IPS-NIHi11 (cell line): ENCODE measurements around the gene APOD.
"Not testable (repeated sequence)": the region's sequence is repeated elsewhere in the genome, so short reads cannot be mapped to it uniquely, and the experiment has no call there.

Experiments used
- DNase-seq: peaks from one replicate; pipeline ENCODE4 v3.0.0; 2012; ENCODE audit warnings: mixed read lengths, low spot score

The APOD gene

DNA sequence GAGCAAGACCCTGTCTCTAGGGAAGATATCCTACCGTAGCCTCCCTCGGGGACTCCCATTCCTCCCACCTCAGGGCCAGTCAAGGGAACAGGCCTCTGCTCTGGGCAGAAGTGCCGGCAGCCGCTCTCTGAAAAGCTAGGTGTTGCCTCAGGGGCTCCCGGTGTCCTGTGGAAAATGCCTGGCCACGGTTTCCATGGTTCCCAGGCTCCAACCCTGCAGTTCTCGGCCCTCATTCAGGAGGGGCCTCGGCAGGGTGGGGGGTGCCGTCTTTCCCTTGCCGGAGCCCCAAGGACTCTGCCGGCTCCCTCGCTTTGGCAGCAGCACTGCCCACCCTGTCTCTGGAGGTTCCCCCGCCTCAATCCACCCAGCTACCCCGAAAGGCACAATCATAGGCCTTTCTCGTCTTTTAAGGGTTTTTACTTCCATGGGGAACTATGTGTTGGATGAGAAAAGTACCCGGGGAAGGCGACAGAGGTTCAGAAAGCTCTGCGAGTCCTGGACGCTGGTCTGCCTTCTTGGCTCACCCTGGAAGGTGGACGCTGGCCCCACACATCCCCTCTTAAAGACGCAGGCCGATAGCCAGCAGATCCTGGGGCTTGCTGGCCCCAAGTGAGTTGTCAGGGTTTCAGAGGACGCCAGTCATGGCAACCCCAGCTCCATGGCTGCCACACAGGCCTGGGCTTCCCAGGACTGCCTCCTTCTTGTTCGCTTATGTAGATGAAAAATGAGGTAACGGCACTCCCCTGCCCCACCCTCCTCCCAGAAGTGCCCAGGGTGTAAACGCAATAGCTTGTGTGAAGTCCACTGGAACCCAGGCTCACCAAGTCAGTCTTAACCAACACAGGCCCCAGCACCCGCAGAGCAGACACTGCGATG is 34.3 kb upstream of the APOD start:
- peak; percentile 9 for DNase-seq

DNA sequence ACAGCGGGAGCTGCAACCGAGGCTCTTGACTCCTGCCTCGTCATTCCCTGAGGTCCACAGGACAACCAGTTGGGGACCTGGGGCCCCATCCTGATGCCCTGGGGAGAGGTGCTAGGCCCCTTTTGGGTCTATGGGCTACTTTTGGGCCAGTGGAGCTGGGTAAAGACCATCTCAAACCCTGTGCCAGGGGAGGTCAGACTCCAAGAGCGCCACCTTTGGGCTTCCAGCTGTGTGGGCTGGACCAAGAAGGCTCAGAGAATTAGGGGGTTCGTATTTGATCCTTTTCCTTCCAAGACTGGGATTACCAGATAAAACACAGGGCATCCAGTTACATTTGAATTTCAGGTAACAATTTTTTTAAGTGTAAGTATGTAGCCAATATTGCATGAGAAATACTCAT is 33.4 kb upstream of the APOD start:
- not testable (repeated sequence) for DNase-seq

DNA sequence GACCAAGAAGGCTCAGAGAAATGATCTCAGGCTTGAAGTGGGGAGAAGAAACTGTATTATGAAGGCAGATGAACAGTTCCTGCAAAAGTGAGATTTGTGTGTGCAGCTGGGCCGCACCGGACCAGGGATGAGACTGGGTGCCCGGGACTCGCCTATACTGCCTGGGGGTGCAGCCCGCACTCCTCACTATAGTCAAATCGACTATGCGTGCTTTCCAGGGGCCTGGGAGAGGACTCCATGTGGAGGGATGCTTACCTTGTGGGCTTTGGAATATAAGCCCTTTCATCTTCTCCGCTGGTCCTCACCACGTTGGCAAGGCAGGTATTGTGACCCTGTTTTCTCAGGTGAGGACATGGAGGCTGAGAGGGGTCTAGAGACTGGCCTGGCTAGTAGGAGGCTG is 32.9 kb upstream of the APOD start:
- DNase-seq = peak; percentile 10

DNA sequence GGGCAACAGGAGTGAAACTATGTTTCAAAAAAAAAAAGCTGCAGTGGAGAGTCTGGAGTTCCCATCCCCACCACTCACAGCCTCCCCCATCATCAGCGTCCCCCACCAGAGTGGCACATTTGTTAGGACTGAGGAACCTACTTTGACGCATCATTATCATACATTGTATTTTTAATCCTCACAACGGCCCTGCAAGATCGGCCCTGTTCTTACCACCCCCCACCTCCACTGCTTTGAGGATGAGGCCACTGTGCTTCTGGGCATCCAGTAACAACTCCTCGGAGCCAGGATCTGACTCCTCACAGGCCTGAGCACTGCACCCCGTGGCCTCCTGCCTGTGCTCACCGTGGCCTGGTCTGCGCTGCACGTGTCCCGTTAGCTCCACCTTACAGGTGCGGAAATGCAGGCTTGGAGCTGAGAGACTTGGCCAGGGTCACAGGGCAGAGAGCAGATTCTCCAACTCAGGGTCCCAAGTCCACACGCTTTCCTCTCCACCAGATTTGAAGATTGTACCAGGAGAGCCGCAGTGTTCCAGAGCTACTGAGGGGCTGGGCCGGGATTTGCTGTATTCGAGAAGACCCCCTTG is 32.3 kb upstream of the APOD start:
- DNase-seq = peak; percentile 4

- DNase-seq = peak; percentile 5
These were observed 31.1 kb upstream of the APOD start for GRCh38 chr3:195614672-195615504.

DNA sequence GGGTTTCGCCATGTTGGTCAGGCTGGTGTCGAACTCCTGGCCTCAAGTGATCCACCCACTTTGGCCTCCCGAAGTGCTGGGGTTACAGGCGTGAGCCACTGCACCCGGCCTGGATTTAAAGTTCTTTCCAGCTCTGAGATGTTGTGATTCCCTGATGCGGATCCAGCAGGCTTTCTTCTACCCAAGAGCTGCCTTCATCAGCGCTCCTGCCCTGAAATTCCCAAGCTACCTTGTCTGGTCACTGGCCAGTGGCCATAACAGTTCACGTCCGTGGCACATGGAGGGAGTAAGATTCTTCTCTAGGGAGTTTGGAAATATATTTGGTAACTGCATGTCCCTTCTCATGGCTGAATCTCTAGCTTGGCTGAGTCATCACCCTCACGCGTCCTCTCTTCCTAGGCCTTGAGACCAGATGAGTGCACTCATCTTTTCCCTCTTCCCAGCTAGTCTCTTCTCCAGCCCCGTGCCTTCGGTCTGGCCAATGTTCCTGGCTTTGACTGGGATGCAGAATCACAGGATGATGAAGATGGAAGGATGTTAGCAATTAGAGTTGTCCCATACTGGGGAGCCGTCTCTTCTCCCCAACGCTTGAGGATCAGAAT is 29.8 kb upstream of the APOD start:
- peak; percentile 3 for DNase-seq

DNA sequence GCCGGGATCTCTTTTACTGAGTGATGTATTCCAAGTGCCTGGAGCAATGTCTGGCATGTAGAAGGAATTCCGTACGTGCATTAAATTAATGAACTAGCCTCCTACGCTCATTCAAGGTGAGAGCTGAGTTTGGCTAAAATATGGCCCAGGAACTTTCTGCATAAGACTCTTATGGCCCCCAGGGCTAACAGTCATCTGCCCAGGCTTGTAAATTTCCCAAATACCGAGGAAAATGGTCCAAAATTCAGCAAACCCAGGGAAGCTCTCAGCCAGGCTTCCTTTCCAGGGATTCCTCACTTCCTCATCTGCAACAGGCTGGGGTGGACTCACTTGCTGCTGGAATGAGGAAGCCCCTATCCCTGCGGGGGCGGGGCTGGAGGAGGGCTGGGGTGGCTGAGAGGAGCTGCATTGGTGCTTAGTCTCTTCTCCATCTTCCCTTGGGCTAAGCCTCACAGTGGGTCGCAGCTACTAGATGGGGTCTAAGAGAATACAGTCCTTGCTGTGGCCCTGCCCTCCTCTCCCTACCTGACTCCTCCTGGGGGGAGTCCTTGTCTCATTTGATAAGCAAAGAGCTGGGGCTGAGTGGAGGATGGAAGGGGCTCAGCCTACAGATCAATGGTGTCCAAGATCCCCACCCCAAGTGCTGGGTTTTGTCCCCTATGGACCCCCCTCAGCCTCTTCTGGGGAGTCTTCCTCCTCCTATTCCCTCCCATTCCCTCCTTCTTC is 28.5 kb upstream of the APOD start:
- peak; percentile 26 for DNase-seq

- DNase-seq = no peak
These were observed 25.5 kb upstream of the APOD start for GRCh38 chr3:195609229-195609628.

DNA sequence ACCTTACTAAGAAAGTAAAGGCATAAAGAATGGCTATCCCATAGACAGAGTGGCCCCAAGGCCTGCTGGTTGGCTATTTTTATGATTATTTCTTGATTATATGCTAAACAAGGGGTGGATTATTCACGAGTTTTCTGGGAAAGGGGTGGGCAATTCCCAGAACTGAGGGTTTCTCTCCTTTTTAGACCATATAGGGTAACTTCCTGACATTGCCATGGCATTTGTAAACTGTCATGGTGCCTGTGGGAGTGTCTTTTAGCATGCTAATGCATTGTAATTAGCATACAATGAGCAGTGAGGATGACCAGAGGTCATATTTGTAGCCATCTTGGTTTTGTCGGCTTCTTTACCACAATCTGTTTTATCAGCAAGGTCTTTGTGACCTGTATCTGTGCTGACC is 18.0 kb upstream of the APOD start:
- DNase-seq = not testable (repeated sequence)

GRCh38 chr3:195601382-195601781 is 17.6 kb upstream of the APOD start:
- no peak for DNase-seq

GRCh38 chr3:195599926-195600325 is 16.2 kb upstream of the APOD start:
- DNase-seq = not testable (repeated sequence)

- DNase-seq = not testable (repeated sequence)
These were observed 15.8 kb upstream of the APOD start for GRCh38 chr3:195599516-195599915.

DNA sequence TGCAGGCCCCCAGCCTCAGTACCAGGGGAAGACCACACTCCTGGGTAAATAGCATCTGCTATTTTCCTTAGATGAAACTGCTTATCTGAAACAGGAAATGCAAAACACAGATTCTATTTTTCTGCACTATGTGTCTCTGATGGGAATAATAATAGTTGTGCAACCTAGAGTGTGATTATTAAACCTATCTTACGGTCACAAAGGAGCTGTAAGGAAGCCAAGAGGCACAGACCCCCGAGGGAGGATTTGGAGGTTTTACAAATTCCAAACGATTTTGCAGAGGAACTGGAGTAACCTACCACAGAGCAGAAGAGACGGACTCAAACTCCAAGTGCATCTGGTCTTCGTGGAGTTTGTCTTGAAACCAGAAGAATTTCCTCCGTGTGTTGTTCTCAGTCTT is 14.1 kb upstream of the APOD start:
- no peak for DNase-seq

DNA sequence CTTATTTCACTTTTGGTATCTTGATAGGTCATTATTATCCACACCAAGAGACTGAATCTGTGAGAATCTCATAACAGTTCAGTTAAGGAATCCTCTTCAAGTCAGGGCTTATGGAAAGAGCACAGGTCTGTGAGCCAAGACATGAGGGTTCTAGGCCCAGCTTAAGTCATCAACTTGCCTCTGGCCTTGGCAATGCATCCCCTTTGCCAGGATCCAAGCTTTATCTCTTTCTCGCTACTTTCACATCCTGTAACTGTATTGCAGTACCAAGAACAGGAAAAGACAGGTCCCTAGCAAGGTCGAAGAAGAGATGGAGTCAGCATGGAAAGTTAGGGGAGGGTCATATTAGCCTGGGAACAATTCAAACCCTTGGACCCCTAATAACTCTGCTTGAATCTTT is 13.5 kb upstream of the APOD start:
- DNase-seq = no peak

DNA sequence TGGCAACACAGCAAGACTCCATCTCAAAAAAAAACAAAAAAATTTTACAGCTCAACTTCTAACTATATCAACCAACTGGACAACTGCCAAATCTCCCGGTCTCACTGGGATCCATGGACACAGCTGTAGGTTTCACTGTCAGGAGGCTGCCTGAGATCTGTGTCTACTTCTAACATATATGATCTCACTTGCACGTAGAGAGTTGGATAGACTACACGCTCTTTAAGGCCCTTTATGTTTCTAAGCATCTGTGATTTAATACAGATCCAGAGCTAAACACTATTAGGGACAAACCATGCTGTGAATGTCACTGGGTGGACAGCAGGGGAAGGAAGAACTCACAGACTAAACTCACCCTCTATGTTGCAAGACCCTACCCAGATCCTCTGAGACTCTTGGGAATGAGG is 13.0 kb upstream of the APOD start:
- DNase-seq = no peak

DNA sequence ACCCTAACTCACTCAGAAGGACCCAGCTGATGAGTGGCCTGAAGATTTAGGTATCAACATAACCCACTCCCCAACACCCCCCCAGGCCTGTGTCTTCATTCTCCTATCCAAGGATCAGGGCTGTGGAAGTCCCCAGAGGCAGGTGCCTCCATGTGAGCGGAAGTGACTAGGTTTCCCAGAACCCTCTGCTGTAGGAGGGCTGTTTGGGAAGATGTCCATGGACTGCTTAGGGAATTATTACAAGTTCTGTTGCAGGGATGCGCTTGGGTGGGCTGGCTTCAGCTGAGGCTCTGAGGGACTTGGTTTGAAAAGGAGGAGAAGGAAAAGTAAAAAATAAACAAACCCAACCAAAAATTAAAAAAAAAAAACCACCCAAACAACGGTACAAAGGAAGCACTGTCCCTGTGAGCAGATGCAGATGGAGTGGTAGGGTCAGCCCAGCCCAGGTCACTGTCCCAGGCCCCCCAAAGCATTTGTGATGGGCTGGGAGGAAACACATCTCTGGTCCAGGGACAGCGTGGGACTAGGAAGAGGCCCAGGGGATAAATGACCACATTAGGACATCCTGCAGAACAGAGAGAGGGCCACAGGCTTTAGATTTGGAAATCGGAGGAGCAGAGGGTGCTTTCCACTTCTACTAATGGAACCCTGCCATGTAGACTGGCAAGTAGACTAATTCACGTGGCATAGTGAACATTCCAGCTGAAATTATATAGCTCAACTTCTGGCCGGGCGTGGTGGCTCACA is 12.2 kb upstream of the APOD start:
- no peak for DNase-seq

DNA sequence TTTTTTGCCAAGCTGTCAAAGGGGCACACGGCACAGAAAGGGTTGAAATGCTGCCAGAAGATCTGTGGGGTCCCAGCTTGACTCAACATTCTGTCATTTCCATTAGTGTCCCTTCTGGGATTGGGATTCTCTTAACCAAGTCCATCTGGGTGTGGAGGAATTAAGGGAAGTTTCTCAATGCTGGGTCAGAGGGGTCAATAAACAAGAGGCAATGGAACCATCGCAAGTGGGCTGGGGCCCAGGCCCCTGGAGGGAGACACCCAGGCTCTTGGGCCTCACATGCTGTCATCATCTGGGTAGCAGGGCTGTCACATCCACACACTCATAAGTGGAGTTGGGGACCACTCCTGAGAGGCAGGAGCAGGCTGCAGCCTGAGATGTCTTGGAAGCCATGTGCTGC is 8.1 kb upstream of the APOD start:
- no peak for DNase-seq

DNA sequence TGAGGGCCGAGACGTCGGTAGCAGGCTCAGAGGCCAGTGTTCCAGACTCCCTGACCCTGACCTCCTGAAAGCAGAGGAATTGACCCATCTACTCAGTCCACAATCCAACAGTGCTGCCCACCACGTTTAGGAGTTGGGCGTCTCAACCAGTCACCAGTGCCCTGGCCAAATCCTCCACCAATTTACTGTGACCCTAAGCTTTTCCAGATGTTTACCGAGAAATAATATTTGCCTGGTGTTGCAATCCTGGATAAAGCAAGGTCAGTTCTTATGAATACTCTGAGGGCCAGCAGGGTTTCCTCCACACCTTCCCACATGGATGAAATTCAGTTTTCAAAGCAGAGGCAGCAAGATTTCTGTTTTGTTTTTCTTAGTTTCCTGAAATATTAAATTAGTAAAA is 7.5 kb upstream of the APOD start:
- no peak for DNase-seq

DNA sequence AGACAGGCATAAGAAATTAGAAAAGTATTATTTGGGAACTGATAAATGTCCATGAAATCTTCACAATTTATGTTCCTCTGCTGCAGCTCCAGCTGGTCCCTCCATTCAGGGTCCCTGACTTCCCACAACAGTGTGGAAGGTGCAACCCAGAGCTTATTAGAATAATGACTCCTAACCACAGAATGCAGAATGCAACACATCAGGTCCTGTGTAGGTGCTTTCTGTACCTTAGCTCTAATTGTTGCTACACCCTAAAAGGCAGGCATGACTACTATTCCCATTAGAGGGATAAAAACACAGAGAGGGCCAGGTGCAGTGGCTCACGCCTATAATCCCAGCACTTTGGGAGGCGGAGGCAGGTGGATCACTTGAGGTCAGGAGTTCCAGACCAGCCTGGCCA is 6.6 kb upstream of the APOD start:
- DNase-seq = not testable (repeated sequence)

- DNase-seq = not testable (repeated sequence)
These were observed 6.1 kb upstream of the APOD start for GRCh38 chr3:195589796-195590195.

- no peak for DNase-seq
These were observed 4.1 kb upstream of the APOD start for GRCh38 chr3:195587824-195588223.
